GM18517 (cell line): Measurements from ENCODE around the gene MACROD2.
A peak's percentile ranks its signal among the peaks of the same experiment; 100 is the strongest.

Experiments
- ATAC-seq: cut with Tn5 transposase; IDR thresholded peaks from one replicate; pipeline ENCODE4 v1.9.1; 2021; ENCODE audit warnings: mild to moderate bottlenecking, moderate library complexity; ENCODE audit not compliant: unreplicated experiment

The MACROD2 gene

GRCh38 chr20:15622368-15622767, 1627.1 kb downstream of the MACROD2 start:
- no peak for ATAC-seq

GRCh38 chr20:15623215-15623614, 1627.9 kb downstream of the MACROD2 start:
- ATAC-seq, result no peak

- ATAC-seq, result no peak
Measured at GRCh38 chr20:15625981-15626380, 1630.7 kb downstream of the MACROD2 start.

GRCh38 chr20:15627089-15627488, 1631.8 kb downstream of the MACROD2 start:
- ATAC-seq, result no peak

GRCh38 chr20:15627501-15627903, 1632.2 kb downstream of the MACROD2 start:
- ATAC-seq, result no peak

- ATAC-seq, result no peak
Measured at GRCh38 chr20:15628851-15629353, 1633.6 kb downstream of the MACROD2 start.

- no peak for ATAC-seq
Measured at GRCh38 chr20:15630360-15630759, 1635.0 kb downstream of the MACROD2 start.

GRCh38 chr20:15632680-15633079, 1637.4 kb downstream of the MACROD2 start:
- no peak for ATAC-seq

GRCh38 chr20:15634102-15634501, 1638.8 kb downstream of the MACROD2 start:
- no peak for ATAC-seq

- ATAC-seq, result no peak
Measured at GRCh38 chr20:15637546-15637945, 1642.2 kb downstream of the MACROD2 start.

- ATAC-seq, result no peak
Measured at GRCh38 chr20:15637950-15638754, 1642.8 kb downstream of the MACROD2 start.

- ATAC-seq, result no peak
Measured at GRCh38 chr20:15638816-15639215, 1643.5 kb downstream of the MACROD2 start.

GRCh38 chr20:15639839-15640238, 1644.5 kb downstream of the MACROD2 start:
- ATAC-seq, result no peak

GRCh38 chr20:15642109-15642508, 1646.8 kb downstream of the MACROD2 start:
- ATAC-seq, result no peak

- no peak for ATAC-seq
Measured at GRCh38 chr20:15642676-15643075, 1647.4 kb downstream of the MACROD2 start.

GRCh38 chr20:15643713-15644112, 1648.4 kb downstream of the MACROD2 start:
- ATAC-seq, result no peak

GRCh38 chr20:15645816-15646215, 1650.5 kb downstream of the MACROD2 start:
- no peak for ATAC-seq

GRCh38 chr20:15653396-15654207, 1658.3 kb downstream of the MACROD2 start:
- no peak for ATAC-seq

- peak; percentile 99 for ATAC-seq
Measured at GRCh38 chr20:15654208-15654649, 1658.9 kb downstream of the MACROD2 start.

GRCh38 chr20:15655295-15655874, 1660.1 kb downstream of the MACROD2 start:
- no peak for ATAC-seq

GRCh38 chr20:15656124-15656523, 1660.8 kb downstream of the MACROD2 start:
- ATAC-seq, result no peak
